PC-9 (cell line): ENCODE results near the gene ALG14.

Experiments used
- CTCF ChIP-seq: fragments of 200-600 bp; sonication (generic); conservative IDR thresholded peaks from 2 replicates; pipeline ENCODE4 v1.6.1; 2017; ENCODE audit warnings: mixed run types, antibody characterized with exemption, mild to moderate bottlenecking, moderate library complexity
- EZH2 ChIP-seq: fragments of 200-600 bp; sonication (generic); IDR thresholded peaks from 2 replicates; pipeline ENCODE4 v1.8.0; 2017; ENCODE audit warnings: antibody characterized with exemption, low read depth

GRCh38 chr1:95042286-95042685 lies 30.5 kb downstream of the ALG14 start:
- TF ChIP-seq CTCF (no peak), EZH2 (no peak)
